ENCODE measurements around the gene NPEPPS.

The NPEPPS gene

DNA sequence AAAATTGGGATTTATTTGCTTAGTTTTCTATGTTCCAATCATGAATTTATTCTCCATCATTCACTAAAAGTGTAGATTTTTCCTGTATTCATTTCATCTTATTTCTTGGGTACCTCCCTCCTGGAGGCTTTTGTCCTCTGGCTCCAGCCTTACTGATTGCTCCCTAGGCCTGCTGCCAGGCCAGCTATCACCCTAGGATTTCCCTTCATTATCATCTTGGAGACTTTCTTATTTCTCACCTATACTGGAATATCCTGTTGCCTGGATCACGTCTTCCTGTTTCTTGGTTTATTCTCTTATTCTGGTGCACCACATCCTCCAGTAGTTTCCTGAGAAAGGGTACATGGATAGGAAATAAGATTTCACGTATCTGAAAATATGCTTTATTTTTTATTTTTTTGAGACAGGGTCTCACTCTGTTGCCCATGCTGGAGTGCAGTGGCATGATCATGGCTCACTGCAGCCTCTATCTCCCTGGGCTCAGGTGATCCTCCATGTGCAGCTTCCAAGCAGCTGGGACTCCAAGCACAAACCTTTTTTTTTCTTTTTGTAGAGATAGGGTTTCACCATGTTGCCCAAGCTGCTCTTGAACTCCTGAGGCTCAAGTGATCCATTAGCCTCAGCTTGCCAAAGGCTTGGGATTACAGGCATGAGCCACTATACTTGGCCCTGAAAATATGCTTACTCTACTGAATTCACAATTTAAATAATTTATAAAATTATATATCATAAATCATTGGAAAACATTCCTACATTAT is 105.5 kb downstream of the NPEPPS start:
- TF ChIP-seq ZNF157 (tag by site-specific recombination; IDR thresholded peaks at IDR 0.05) (no peak), IKZF3 (tag by site-specific recombination; IDR thresholded peaks at IDR 0.05) (no peak), ZNF366 (tag by site-specific recombination; conservative IDR thresholded peaks at IDR 0.05) (no peak), ZNF2 (tag by site-specific recombination; IDR thresholded peaks at IDR 0.05) (no peak), ZNF792 (tag by site-specific recombination; IDR thresholded peaks at IDR 0.05) (no peak), ZNF548 (tag by site-specific recombination; IDR thresholded peaks at IDR 0.05) (no peak), ZNF350 (tag by site-specific recombination; IDR thresholded peaks at IDR 0.05) (no peak), PRDM4 (tag by site-specific recombination; IDR thresholded peaks at IDR 0.05) (no peak), KLF1 (tag by site-specific recombination; IDR thresholded peaks at IDR 0.05) (no peak), ZNF121 (tag by site-specific recombination; IDR thresholded peaks at IDR 0.05) (no peak)
- TF ChIP-seq, protein P1, sequence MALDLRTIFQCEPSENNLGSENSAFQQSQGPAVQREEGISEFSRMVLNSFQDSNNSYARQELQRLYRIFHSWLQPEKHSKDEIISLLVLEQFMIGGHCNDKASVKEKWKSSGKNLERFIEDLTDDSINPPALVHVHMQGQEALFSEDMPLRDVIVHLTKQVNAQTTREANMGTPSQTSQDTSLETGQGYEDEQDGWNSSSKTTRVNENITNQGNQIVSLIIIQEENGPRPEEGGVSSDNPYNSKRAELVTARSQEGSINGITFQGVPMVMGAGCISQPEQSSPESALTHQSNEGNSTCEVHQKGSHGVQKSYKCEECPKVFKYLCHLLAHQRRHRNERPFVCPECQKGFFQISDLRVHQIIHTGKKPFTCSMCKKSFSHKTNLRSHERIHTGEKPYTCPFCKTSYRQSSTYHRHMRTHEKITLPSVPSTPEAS (tag by site-specific recombination; IDR thresholded peaks at IDR 0.05) = no peak
- TF ChIP-seq, protein P2, sequence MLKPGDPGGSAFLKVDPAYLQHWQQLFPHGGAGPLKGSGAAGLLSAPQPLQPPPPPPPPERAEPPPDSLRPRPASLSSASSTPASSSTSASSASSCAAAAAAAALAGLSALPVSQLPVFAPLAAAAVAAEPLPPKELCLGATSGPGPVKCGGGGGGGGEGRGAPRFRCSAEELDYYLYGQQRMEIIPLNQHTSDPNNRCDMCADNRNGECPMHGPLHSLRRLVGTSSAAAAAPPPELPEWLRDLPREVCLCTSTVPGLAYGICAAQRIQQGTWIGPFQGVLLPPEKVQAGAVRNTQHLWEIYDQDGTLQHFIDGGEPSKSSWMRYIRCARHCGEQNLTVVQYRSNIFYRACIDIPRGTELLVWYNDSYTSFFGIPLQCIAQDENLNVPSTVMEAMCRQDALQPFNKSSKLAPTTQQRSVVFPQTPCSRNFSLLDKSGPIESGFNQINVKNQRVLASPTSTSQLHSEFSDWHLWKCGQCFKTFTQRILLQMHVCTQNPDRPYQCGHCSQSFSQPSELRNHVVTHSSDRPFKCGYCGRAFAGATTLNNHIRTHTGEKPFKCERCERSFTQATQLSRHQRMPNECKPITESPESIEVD (tag by site-specific recombination; IDR thresholded peaks at IDR 0.05) = no peak

GRCh38 chr17:47638903-47639302 is 108.0 kb downstream of the NPEPPS start:
- Histone ChIP-seq H3K36me3 (ENCODE audit: control insufficient read depth in 2 of 2, insufficient read depth in 1 of 2, low read length in 2 of 2) (peaks cover 2 to 7% of the 10 kb centered on the region in 2 experiments; a peak in 2 of 3 replicates), H3K4me1 (ENCODE audit: control insufficient read depth, insufficient read depth, low read length) (no peaks in the 10 kb centered on the region; the same call in 1 of the 2 replicates), H3K4me3 (ENCODE audit: low read depth, low read length) (no peak overlapping the region), H3K27ac (ENCODE audit: extremely low read depth, low read depth, low read length) (no peak overlapping the region), H3K9me3 (ENCODE audit: control insufficient read depth, insufficient read depth, low read depth, low read length) (no peaks in the 10 kb centered on the region)
- ChIA-PET POLR2A (no interaction called here), CTCF (no interaction called here)
- TF ChIP-seq ZNF146 (tag by site-specific recombination; IDR thresholded peaks at IDR 0.05) = peak; percentile 76
- TF ChIP-seq YY1 (tag by site-specific recombination; IDR thresholded peaks at IDR 0.05) = no peak

More for the DNA sequence above, 105.5 kb downstream of the NPEPPS start:
- H3K27ac ChIP-seq (ENCODE audit: extremely low read depth, low read depth, low read length) = no peak overlapping the region
- H3K36me3 ChIP-seq (ENCODE audit: control insufficient read depth in 2 of 2, insufficient read depth in 1 of 2, low read length in 2 of 2) = peaks cover 3 to 7% of the 10 kb centered on the region in 2 experiments; a peak in 2 of 3 replicates
- H3K9me3 ChIP-seq (ENCODE audit: control insufficient read depth, insufficient read depth, low read depth, low read length) = no peaks in the 10 kb centered on the region
- H3K4me1 ChIP-seq (ENCODE audit: control insufficient read depth, insufficient read depth, low read length) = no peaks in the 10 kb centered on the region; the same call in 1 of the 2 replicates
- CTCF ChIA-PET = interaction anchor here (0.5 to 1.4 kb wide), 3 partner anchors 18 to 503 kb away, joined by 3 read pairs; no protein-coding TSS in a partner anchor
- no peak overlapping the region for H3K4me3 ChIP-seq (ENCODE audit: low read depth, low read length)
- POLR2A ChIA-PET = interaction anchor here (0.6 to 1.0 kb wide), 2 partner anchors 13 to 968 kb away, joined by 3 to 5 read pairs; partner anchors contain the start of gene KPNB1

- ChIA-PET POLR2A (interaction anchor here (2.4 kb wide), 1 partner anchor 9 kb away, joined by 11 read pairs; the partner anchor contains the start of gene KPNB1), CTCF (no interaction called here)
- H3K27ac ChIP-seq (ENCODE audit: extremely low read depth, low read depth, low read length) = no peak overlapping the region
- no peak for TF ChIP-seq ZNF560 (tag by site-specific recombination; IDR thresholded peaks at IDR 0.05; ENCODE audit: borderline replicate concordance)
- no peak for TF ChIP-seq YY1 (tag by site-specific recombination; IDR thresholded peaks at IDR 0.05)
- TF ChIP-seq ZNF184 (tag by site-specific recombination; IDR thresholded peaks at IDR 0.05) = no peak
- no peak for TF ChIP-seq ZNF791 (tag by site-specific recombination; IDR thresholded peaks at IDR 0.05)
- no peak for TF ChIP-seq ZNF223 (tag by site-specific recombination; IDR thresholded peaks at IDR 0.05)
- TF ChIP-seq SP2 (tag by site-specific recombination; IDR thresholded peaks at IDR 0.05) = no peak
- no peak for TF ChIP-seq ZNF555 (tag by site-specific recombination; conservative IDR thresholded peaks at IDR 0.05)
- TF ChIP-seq, protein P3, sequence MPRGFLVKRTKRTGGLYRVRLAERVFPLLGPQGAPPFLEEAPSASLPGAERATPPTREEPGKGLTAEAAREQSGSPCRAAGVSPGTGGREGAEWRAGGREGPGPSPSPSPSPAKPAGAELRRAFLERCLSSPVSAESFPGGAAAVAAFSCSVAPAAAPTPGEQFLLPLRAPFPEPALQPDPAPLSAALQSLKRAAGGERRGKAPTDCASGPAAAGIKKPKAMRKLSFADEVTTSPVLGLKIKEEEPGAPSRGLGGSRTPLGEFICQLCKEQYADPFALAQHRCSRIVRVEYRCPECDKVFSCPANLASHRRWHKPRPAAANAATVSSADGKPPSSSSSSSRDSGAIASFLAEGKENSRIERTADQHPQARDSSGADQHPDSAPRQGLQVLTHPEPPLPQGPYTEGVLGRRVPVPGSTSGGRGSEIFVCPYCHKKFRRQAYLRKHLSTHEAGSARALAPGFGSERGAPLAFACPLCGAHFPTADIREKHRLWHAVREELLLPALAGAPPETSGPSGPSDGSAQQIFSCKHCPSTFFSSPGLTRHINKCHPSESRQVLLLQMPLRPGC (tag by site-specific recombination; IDR thresholded peaks at IDR 0.05) = no peak
- no peak for TF ChIP-seq ZNF449 (tag by site-specific recombination; IDR thresholded peaks at IDR 0.05)
- TF ChIP-seq ZNF248 (tag by site-specific recombination; IDR thresholded peaks at IDR 0.05) = no peak
Observed at GRCh38 chr17:47640076-47640475, 109.2 kb downstream of the NPEPPS start.

More at GRCh38 chr17:47640076-47640475, 109.2 kb downstream of the NPEPPS start:
- H3K4me3 ChIP-seq (ENCODE audit: low read depth, low read length) = no peak overlapping the region
- H3K9me3 ChIP-seq (ENCODE audit: control insufficient read depth, insufficient read depth, low read depth, low read length) = no peaks in the 10 kb centered on the region
- no peaks in the 10 kb centered on the region; the same call in 1 of the 2 replicates for H3K4me1 ChIP-seq (ENCODE audit: control insufficient read depth, insufficient read depth, low read length)
- H3K36me3 ChIP-seq (ENCODE audit: control insufficient read depth in 2 of 2, insufficient read depth in 1 of 2, low read length in 2 of 2) = peaks cover 0 to 7% of the 10 kb centered on the region in 2 experiments; a peak in 1 of 3 replicates

Data from HEK293 (cell line).